RWPE2 (cell line): Measurements from ENCODE around the gene DLG2.

Experiments
- ATAC-seq: fragments of 200-7000 bp; cut with Tn5 transposase; 3 replicates; pipeline ENCODE4 v1.9.1; 2021; ENCODE audit warnings: low read depth
- DNase-seq: peaks from one replicate; pipeline ENCODE4 v3.0.0-alpha.2; 2020; ENCODE audit warnings: low spot score
- H3K27ac ChIP-seq: fragments of 450-650 bp; 2 replicates; pipeline ENCODE4 v1.5.1; 2017; ENCODE audit warnings: mild to moderate bottlenecking; ENCODE audit not compliant: poor library complexity, severe bottlenecking
- H3K27me3 ChIP-seq: fragments of 250-450 bp; sonication (Bioruptor Pico); 2 replicates; pipeline ENCODE4 v1.5.1; 2021; ENCODE audit warnings: mild to moderate bottlenecking, moderate library complexity; ENCODE audit not compliant: insufficient read depth, poor library complexity, severe bottlenecking
- H3K36me3 ChIP-seq: fragments of 250-450 bp; sonication (Bioruptor Pico); 2 replicates; pipeline ENCODE4 v1.5.1; 2020; ENCODE audit warnings: low read depth, mild to moderate bottlenecking, moderate library complexity
- H3K4me1 ChIP-seq: fragments of 250-450 bp; sonication (Bioruptor Pico); 2 replicates; pipeline ENCODE4 v1.5.1; 2021; ENCODE audit warnings: mild to moderate bottlenecking, moderate library complexity; ENCODE audit not compliant: insufficient read depth, poor library complexity, severe bottlenecking
- H3K4me3 ChIP-seq: fragments of 250-450 bp; sonication (Bioruptor Pico); 2 replicates; pipeline ENCODE4 v1.5.1; 2021; ENCODE audit warnings: mild to moderate bottlenecking, moderate library complexity; ENCODE audit not compliant: severe bottlenecking
- H3K9me3 ChIP-seq: fragments of 250-450 bp; sonication (Bioruptor Pico); 2 replicates; pipeline ENCODE4 v1.5.1; 2021; ENCODE audit warnings: mild to moderate bottlenecking, moderate library complexity; ENCODE audit not compliant: severe bottlenecking
- CTCF ChIP-seq: fragments of 450-650 bp; IDR thresholded peaks from one replicate; pipeline ENCODE4 v1.5.1; 2017; ENCODE audit warnings: mild to moderate bottlenecking, moderate library complexity; ENCODE audit not compliant: poor library complexity, severe bottlenecking

Gene DLG2

GRCh38 chr11:85494396-85494795 lies 132.7 kb downstream of the DLG2 start:
- Histone ChIP-seq H3K9me3 (no peaks in the 10 kb centered on the region), H3K27ac (no peak overlapping the region), H3K4me3 (no peak overlapping the region), H3K27me3 (peaks cover 3% of the 10 kb centered on the region), H3K36me3 (no peaks in the 10 kb centered on the region), H3K4me1 (no peaks in the 10 kb centered on the region)
- ATAC-seq (no peak), DNase-seq (no peak)
- no peak for TF ChIP-seq CTCF

DNA sequence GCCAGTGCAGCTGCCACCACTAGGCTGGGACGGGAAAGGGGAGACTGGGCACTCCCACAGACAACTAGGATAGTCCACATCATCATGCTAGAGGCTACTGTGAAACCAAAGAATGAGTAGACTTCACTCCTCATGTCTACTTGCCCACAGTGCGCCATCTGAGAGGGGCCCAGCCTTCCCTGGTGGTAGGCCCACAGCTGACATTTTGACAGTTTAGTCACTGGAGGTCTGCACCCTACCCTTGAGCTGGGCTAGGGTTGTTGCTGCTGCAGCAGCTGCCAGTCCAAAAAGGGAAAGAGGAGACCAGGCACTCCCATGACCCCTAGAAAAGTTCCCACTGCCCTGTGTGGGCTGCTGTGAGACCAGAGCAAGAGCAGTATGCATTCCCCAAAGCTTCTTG lies 141.2 kb downstream of the DLG2 start:
- Histone ChIP-seq H3K4me1 (no peaks in the 10 kb centered on the region), H3K4me3 (no peak overlapping the region), H3K9me3 (no peaks in the 10 kb centered on the region), H3K27me3 (no peaks in the 10 kb centered on the region), H3K27ac (no peak overlapping the region), H3K36me3 (no peaks in the 10 kb centered on the region)
- DNase-seq (no peak), ATAC-seq (no peak)
- TF ChIP-seq CTCF, result no peak

DNA sequence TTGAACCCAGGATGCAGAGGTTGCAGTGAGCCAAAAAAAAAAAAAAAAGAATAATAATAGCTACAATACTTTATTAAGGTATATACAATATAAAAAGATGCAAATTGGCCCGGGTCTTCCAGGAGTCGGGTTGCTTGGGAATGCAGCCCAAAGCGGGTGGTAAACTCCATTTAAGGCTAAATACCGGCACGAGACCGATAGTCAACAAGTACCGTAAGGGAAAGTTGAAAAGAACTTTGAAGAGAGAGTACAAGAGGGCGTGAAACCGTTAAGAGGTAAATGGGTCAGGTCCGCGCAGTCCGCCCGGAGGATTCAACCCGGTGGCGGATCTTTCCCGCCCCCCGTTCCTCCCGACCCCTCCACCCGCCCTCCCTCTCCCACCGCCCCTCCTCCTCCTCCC lies 143.3 kb downstream of the DLG2 start:
- no peaks in the 10 kb centered on the region for H3K36me3 ChIP-seq

DNA sequence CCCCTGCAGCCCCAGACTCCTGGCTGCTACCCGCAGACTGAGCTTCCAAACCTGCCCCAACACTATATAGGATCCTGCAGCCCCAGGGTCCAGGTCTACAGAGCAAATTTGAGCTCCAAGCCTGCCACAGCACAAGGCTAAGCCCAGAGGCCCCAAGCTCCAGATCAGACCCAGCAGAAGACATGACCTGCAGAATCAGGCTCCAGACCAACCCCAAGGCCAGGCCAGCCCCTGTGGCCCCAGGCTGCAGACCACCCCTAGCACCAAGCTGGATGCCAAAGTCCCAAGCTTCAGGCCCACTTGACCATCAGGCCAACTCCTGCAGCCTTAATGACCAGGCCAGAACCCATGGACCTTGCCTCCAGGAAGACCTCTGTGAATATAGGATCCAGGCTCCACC lies 145.3 kb downstream of the DLG2 start:
- no peak for ATAC-seq
- Histone ChIP-seq H3K9me3 (no peaks in the 10 kb centered on the region), H3K36me3 (no peaks in the 10 kb centered on the region), H3K27me3 (no peaks in the 10 kb centered on the region), H3K27ac (no peak overlapping the region), H3K4me3 (no peak overlapping the region), H3K4me1 (no peaks in the 10 kb centered on the region)
- no peak for TF ChIP-seq CTCF
- DNase-seq, result no peak

More for the DNA sequence above, 143.3 kb downstream of the DLG2 start:
- no peak for TF ChIP-seq CTCF
- Histone ChIP-seq H3K4me1 (no peaks in the 10 kb centered on the region), H3K9me3 (no peaks in the 10 kb centered on the region), H3K27me3 (no peaks in the 10 kb centered on the region), H3K27ac (no peak overlapping the region), H3K4me3 (no peak overlapping the region)
- ATAC-seq (no peak), DNase-seq (no peak)

DNA sequence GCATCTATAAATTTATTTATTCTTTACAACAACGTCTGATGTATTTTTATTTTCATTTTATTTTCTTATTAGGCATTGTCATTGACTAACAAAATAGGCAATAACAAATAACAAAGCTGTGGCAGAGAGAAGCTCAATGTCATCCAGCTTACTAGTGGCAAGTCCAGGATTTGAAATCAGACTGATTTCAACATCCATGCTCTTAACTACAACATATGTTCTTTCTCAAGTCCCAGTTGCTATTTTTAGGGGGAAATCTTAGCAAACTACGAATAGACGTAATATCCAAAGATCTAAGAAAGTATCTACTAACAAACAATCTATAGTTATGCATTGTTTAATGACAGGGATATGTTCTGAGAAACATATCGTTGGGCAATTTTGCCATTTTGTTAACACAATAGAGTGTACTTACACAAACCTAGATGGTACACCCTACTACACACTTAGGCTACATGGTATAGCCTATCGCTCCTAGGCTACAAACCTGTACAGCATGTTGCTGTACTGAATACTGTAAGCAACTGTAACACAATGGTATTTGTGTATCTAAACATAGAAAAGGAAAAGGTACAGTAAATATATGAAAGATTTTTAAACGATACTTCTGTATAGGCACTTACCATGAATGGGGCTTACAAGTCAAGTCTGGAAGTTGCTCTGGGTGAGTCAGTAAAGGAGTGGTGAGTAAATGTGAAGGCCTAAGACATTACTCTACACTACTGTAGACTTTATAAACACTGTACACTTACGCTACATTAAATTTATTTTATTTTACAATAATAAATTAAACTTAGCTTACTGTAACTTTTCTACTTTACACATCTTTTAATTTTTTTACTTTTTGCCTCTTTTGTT lies 151.3 kb downstream of the DLG2 start:
- Histone ChIP-seq H3K9me3 (no peaks in the 10 kb centered on the region), H3K4me1 (no peaks in the 10 kb centered on the region), H3K36me3 (no peaks in the 10 kb centered on the region), H3K27ac (no peak overlapping the region), H3K4me3 (no peak overlapping the region), H3K27me3 (no peaks in the 10 kb centered on the region)
- ATAC-seq, result no peak; the same call in 2 of the 3 replicates
- no peak for TF ChIP-seq CTCF
- no peak for DNase-seq
